GM21526 (cell line): ENCODE measurements around the gene FOXN4.
"Not testable (repeated sequence)": the region's sequence is repeated elsewhere in the genome, so short reads cannot be mapped to it uniquely, and the experiment has no call there.

ENCODE experiments used
- ATAC-seq: cut with Tn5 transposase; IDR thresholded peaks from one replicate; pipeline ENCODE4 v1.9.1; 2021; ENCODE audit warnings: moderate library complexity; ENCODE audit not compliant: unreplicated experiment, low FRiP score

FOXN4 gene

GRCh38 chr12:109308534-109309380 lies at the start of gene FOXN4:
TSS of gene FOXN4 (minus strand) at chr12:109309284. CDS start at chr12:109308321, 963 bp downstream.
- no peak for ATAC-seq

- ATAC-seq, result peak; percentile 94
Observed at GRCh38 chr12:109358154-109358869, 49.2 kb upstream of the FOXN4 start.

GRCh38 chr12:109357032-109357431 lies 47.9 kb upstream of the FOXN4 start:
- ATAC-seq, result no peak

- no peak for ATAC-seq
Observed at GRCh38 chr12:109356577-109356976, 47.5 kb upstream of the FOXN4 start.

GRCh38 chr12:109352184-109352583 lies 43.1 kb upstream of the FOXN4 start:
- ATAC-seq, result no peak

- ATAC-seq, result no peak
Observed at GRCh38 chr12:109347589-109347988, 38.5 kb upstream of the FOXN4 start, which contains the start of gene MYO1H. TSS of gene MYO1H (plus strand) at chr12:109347900. CDS start at chr12:109347961, 61 bp downstream.

GRCh38 chr12:109346920-109347319 lies 37.8 kb upstream of the FOXN4 start:
- ATAC-seq, result no peak

- no peak for ATAC-seq
Observed at GRCh38 chr12:109345428-109345827, 36.3 kb upstream of the FOXN4 start.

- ATAC-seq, result no peak
Observed at GRCh38 chr12:109343677-109344076, 34.6 kb upstream of the FOXN4 start.

- no peak for ATAC-seq
Observed at GRCh38 chr12:109336593-109336992, 27.5 kb upstream of the FOXN4 start.

GRCh38 chr12:109334887-109335286 lies 25.8 kb upstream of the FOXN4 start:
- no peak for ATAC-seq

GRCh38 chr12:109331301-109331952 lies 22.3 kb upstream of the FOXN4 start:
- ATAC-seq, result no peak

GRCh38 chr12:109330282-109331230 lies 21.5 kb upstream of the FOXN4 start:
- no peak for ATAC-seq

GRCh38 chr12:109329686-109330085 lies 20.6 kb upstream of the FOXN4 start:
- ATAC-seq, result no peak

GRCh38 chr12:109329003-109329402 lies 19.9 kb upstream of the FOXN4 start:
- ATAC-seq, result no peak

- not testable (repeated sequence) for ATAC-seq
Observed at GRCh38 chr12:109321294-109321693, 12.2 kb upstream of the FOXN4 start.

GRCh38 chr12:109310247-109311125 lies 1.4 kb upstream of the FOXN4 start:
- no peak for ATAC-seq

- ATAC-seq, result no peak
Observed at GRCh38 chr12:109309381-109310246, 530 bp upstream of the FOXN4 start.
